Tibial artery (tissue), 4 donors: Measurements from ENCODE around the gene HGD.

Experiments used
- DNase-seq, 2 donors: peaks; one replicate each; pipeline ENCODE4 v3.0.0-alpha.2; 2019
- H3K27ac ChIP-seq, 2 donors: fragments of 200-600 bp; sonication (generic) in 1 of 2; 1 replicate in 1 of 2; 2 replicates in 1 of 2; pipeline ENCODE4 v1.5.1; 2018 to 2019; ENCODE audit warnings: mild to moderate bottlenecking in 1 of 2
- H3K27me3 ChIP-seq, 2 donors: fragments of 200-600 bp; sonication (generic) in 1 of 2; one replicate each; pipeline versions ENCODE4 v1.5.1 to v1.6.0; 2016 to 2019
- H3K36me3 ChIP-seq, 3 donors: fragments of 200-600 bp; sonication (generic) in 2 of 3; one replicate each; pipeline ENCODE4 v1.5.1; 2016 to 2019; ENCODE audit warnings: mild to moderate bottlenecking in 2 of 3
- H3K4me1 ChIP-seq, 4 donors: fragments of 200-600 bp; sonication (generic) in 2 of 4; 1 replicate in 3 of 4; 2 replicates in 1 of 4; pipeline ENCODE4 v1.5.1; 2016 to 2019
- H3K4me3 ChIP-seq, 2 donors: fragments of 200-600 bp; sonication (generic) in 1 of 2; 1 replicate in 1 of 2; 2 replicates in 1 of 2; pipeline ENCODE4 v1.5.1; 2018 to 2019; ENCODE audit warnings: mild to moderate bottlenecking in 2 of 2
- H3K9me3 ChIP-seq, 3 donors: fragments of 200-600 bp; sonication (generic) in 1 of 3; one replicate each; pipeline ENCODE4 v1.5.1; 2016 to 2019
- CTCF ChIP-seq, 2 experiments: fragments of 200-600 bp in 1 of 2; fragments of 450-650 bp in 1 of 2; IDR thresholded peaks; one replicate each; pipeline ENCODE4 v1.5.1; 2017 to 2019; ENCODE audit warnings: antibody characterized with exemption in 2 of 2, mild to moderate bottlenecking in 1 of 2, moderate library complexity in 1 of 2
- intact Hi-C: fragments of 100-400 bp; cut with DNase I; formaldehyde crosslinking; loops from one replicate; pipeline ENCODE4 v1.15.0; 2023; ENCODE audit warnings: low total_unique reads

HGD gene

GRCh38 chr3:120652281-120652680 lies 29.8 kb downstream of the HGD start:
- DNase-seq: no peak
- Histone ChIP-seq H3K4me1 (no peaks in the 10 kb centered on the region), H3K4me3 (no peak overlapping the region), H3K36me3 (no peaks in the 10 kb centered on the region), H3K9me3 (no peaks in the 10 kb centered on the region), H3K27ac (no peak overlapping the region), H3K27me3 (no peaks in the 10 kb centered on the region)
- TF ChIP-seq CTCF (IDR thresholded peaks at IDR 0.05): no peak
- intact Hi-C loops: no loop called here

- TF ChIP-seq CTCF (IDR thresholded peaks at IDR 0.05): no peak
- intact Hi-C loops: no loop called here
- H3K9me3 ChIP-seq: no peaks in the 10 kb centered on the region
- no peaks in the 10 kb centered on the region for H3K36me3 ChIP-seq
- H3K4me1 ChIP-seq: no peaks in the 10 kb centered on the region
- DNase-seq: no peak
- H3K27ac ChIP-seq: no peak overlapping the region
- no peaks in the 10 kb centered on the region for H3K27me3 ChIP-seq
- no peak overlapping the region for H3K4me3 ChIP-seq
These were observed 31.7 kb downstream of the HGD start for GRCh38 chr3:120650311-120650710.

GRCh38 chr3:120649830-120650233 lies 32.2 kb downstream of the HGD start:
- intact Hi-C loops: no loop called here
- Histone ChIP-seq H3K27me3 (no peaks in the 10 kb centered on the region), H3K27ac (no peak overlapping the region), H3K9me3 (no peaks in the 10 kb centered on the region), H3K4me3 (no peak overlapping the region), H3K36me3 (no peaks in the 10 kb centered on the region), H3K4me1 (no peaks in the 10 kb centered on the region)
- DNase-seq: no peak
- no peak for TF ChIP-seq CTCF (IDR thresholded peaks at IDR 0.05)

- H3K27me3 ChIP-seq: no peaks in the 10 kb centered on the region
- no peaks in the 10 kb centered on the region for H3K4me1 ChIP-seq
- H3K36me3 ChIP-seq: no peaks in the 10 kb centered on the region
- no peak for DNase-seq
- no peak overlapping the region for H3K4me3 ChIP-seq
- H3K9me3 ChIP-seq: no peaks in the 10 kb centered on the region
- no peak for TF ChIP-seq CTCF (IDR thresholded peaks at IDR 0.05)
- intact Hi-C loops: no loop called here
- H3K27ac ChIP-seq: no peak overlapping the region
These were observed 33.7 kb downstream of the HGD start for GRCh38 chr3:120648290-120648689.

- H3K27ac ChIP-seq: no peak overlapping the region
- H3K36me3 ChIP-seq: no peaks in the 10 kb centered on the region
- intact Hi-C loops: no loop called here
- no peaks in the 10 kb centered on the region for H3K27me3 ChIP-seq
- no peak for TF ChIP-seq CTCF (IDR thresholded peaks at IDR 0.05)
- H3K4me3 ChIP-seq: no peak overlapping the region
- H3K9me3 ChIP-seq: no peaks in the 10 kb centered on the region
- no peak for DNase-seq
- H3K4me1 ChIP-seq: no peaks in the 10 kb centered on the region
These were observed 35.1 kb downstream of the HGD start for GRCh38 chr3:120646771-120647432.
